HT-29 (cell line): Measurements from ENCODE around the gene SYTL4. TPM values are rescaled to one million over a fixed set of nuclear protein-coding genes. Genes with fewer than 3 reads are reported as not detected.

Source experiments
- DNase-seq: peaks from one replicate; pipeline ENCODE4 v3.0.0-alpha.2; 2015; ENCODE audit warnings: low spot score
- total RNA-seq: library from RNA; depleted of rRNA; stranded (reverse); fragments of >200 nt; shearing (Covaris generic); gene quantifications from 2 replicates; pipeline ENCODE4 v1.2.3, GENCODE V29; 2014

SYTL4 gene
- total RNA-seq, 1 experiment from 2014 or later: 3.7 TPM

DNA sequence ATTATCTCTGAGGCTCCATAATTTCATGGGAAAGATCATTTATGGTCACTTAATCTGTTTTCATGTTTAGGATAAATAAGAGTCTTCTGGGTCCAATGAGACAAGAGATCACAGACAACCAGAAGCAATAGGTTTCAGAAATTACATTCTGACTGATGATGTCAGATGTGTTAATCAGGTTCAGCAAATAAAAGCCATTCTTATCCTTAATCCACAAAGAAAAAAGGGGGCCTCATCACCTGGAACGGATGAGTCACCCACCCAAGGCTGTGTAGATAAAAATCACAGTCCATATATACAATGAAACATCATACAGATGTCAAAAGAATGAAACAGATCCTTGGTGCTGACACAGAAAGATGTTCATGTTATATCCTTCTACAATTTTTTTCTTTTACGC lies 36.6 kb downstream of the SYTL4 start:
- no peak for DNase-seq

DNA sequence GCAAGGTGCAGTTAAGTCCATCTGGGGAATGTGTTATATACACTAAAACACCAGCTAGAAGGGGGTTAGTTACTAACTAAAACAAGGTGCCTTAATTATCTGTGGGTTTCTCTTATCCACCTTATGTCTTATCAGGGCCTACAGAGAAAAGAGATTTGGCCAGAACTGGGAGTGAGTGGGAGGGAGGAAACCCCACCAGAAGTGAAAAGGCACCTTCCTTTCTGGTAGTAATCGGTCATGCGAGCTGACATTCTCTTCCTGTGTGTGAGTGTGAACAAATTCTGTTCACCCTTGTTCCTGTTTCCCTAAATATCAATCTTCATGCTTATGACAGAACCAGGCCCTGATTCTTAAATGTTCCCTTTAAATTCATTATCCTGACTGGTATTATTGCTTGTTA lies 44.4 kb downstream of the SYTL4 start:
- DNase-seq: no peak

DNA sequence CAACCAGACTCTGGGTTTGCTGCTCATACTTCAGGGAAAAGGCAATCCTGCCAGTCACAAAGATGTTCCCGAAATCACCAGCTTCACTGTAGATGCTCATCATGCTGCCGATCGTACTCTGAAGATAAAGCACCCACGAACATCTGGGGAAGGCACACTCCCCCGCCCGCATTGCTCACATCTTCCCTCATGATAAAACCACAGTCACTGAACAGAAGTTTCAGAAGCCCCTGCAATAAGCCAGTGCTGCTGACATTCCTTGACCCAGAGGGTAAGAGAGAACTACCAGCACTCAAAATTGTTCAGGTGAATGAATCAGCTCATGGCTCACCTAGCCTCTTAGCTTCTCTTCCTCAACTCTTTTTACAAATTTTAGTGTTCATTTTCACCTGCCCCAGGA lies 44.8 kb downstream of the SYTL4 start:
- DNase-seq: no peak

DNA sequence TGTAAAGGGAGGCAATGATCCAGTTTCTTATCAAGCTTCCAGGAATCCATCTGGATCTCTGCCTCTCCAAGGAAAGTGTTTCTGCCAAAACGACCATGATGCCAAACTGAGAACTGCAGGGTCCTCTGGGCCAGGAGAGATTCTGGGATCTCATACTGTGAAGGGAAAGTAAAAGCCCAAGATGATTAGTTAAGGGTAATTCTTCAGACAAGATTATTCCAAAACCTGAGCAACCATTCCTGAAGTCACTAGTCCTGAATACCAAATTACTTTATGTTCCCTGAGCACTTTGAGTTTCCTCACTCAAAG lies 46.0 kb downstream of the SYTL4 start:
- DNase-seq: no peak

DNA sequence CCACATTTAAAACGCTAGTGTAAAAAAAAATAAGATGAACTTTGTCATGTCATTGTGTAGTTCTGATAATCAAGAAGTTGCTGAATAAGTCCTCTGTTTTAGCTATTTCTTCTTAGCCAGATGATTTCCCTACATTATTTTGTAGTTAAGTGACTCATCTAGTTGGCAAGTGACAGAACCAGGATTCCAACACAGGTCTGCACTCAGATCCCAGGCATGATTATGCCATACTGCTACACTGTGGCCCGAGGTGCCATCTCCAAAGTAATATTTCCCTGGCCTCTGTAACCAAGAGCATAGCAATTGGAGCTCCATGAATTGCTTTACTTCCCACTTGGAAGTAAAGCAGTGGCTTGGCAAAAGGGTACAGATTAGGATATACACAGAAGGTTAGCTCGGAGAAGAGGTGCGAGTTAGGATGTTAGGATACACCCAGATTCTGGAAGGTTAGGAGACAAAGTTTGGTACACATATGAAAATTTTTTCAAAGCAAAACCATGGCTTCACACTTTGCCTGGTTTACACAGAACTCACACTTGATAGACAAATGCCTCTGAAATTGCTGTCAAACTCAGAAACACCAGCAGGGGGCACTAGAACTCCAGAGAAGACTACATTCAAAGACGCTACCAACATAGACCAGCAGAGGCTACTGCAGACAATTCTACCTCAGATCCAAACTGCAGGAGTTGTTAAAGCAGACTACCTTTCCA lies 46.5 kb downstream of the SYTL4 start:
- DNase-seq: peak; percentile 94

DNA sequence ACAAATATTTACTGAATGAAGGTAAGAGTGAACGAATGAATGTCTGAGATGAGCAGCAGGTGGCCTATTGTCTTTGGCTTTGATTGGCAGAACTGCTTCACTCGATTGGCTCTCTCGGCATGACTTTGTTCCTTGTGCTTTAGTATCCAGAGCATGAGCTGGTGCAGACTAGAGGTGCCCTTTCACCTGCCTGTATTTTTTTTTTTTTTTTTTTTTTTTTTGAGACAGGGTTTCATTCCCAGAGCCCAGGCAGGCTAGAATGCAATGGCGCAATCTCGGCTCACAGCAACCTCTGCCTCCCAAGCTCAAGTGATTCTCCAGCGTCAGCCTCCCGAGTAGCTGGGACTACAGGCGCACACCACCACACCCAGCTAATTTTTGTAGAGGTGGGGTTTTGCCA lies 49.0 kb downstream of the SYTL4 start:
- no peak for DNase-seq

DNA sequence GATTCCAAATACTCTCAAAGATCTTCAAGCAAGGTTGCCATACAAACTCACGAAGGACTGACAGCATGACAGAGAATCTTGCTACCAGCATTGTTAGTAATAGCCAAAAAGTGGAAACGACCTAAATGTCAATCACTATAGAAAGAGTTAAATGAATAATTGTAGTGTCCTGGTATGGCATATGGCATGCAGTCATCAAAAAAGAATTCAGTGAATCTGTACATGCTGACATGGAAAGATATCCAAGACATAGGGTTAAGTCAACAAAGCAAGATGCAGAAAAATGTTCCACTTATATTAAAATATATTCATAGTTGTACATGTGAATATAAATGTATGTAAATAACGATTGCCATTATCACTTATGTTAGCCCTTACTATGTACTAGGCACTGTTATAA lies 50.3 kb downstream of the SYTL4 start:
- DNase-seq: no peak

DNA sequence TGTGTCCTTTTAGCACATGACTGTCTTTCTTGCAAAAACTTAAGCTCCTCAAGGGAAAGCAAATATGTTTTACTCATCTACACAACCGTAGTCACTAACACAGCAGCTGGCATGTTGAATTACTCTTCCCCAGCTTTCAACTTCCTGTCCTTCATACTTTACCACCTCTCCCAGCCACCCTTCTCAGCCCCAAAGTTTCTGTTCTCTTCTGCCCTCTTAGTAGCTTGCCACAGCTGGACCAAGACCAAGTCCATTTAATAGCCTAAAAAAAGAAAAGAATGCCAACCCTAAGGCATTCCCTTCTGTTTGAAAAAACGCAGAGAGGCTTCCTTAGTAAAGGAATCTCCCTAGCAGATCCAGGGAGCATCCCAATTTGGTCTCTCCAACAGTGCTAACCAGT lies 51.2 kb downstream of the SYTL4 start:
- no peak for DNase-seq

DNA sequence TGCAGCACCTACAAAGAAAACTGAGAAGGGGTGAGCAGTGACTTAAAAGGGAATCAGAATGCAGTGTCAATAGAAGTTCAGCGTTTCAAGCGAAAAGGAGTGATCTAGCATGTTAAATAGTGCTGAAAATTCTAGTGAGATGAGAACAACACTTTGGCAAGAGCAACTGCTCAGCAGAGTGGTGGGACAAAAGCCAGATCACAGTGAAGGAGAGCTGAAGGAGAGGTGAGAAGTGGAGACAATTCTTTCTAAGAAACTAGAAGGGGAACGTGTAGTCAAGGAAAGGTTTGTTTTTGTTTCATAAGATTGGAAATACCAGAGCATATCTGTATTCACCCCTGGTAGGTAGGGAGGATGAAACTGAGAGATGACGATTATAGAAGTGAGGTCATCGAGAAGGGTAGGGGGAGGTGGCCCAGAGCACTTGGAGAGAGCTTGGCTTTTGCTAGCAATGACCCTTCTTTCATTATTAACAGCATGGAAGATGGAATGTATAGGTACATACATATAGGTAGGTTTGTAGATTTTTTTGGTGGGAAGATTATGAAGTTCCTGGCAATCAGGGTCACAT lies 54.2 kb downstream of the SYTL4 start:
- DNase-seq: no peak

DNA sequence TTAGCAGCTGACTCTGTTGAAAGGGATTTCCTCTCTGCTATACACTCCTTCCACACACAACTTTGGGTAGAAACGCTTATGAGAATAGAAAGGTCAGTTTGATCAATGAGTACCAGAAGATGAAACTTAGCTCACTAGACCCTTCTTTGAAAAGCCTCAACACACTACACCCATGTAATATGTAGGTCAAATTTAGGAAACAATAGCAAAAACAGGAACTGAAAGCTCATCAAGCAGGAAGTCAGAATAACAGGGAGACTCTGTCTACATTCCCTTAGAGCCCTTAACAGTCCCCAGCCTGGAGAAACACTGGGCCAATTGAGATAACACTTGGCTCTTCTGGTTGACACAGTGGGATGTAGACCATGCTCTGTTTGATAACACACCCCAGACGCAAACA lies 57.2 kb downstream of the SYTL4 start:
- DNase-seq: no peak

DNA sequence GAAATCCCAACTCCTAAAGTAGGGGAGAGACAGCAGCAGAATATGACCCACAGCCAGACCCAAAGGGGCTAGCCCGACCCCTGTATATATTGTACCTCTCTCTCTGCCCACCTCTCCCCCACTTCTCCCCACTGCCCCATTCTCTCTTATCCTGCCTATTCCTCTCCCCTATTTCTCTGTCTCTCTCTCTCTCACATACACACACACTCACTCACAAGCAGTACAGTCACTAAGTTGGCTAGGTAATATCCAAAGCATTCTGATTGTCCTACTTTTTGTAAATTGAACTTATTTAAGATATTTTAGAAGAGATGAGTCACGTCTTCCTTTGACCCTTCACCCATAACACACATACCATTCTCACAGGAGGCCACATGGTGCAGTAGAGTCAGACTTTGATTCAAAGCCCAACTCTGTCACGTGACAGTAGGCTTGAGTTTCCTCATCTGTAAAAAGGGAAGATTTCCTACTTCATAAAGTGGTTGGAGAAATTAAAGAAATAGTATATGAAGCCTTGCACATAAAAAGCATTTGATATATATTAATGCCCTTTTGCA lies 58.4 kb downstream of the SYTL4 start:
- no peak for DNase-seq

DNA sequence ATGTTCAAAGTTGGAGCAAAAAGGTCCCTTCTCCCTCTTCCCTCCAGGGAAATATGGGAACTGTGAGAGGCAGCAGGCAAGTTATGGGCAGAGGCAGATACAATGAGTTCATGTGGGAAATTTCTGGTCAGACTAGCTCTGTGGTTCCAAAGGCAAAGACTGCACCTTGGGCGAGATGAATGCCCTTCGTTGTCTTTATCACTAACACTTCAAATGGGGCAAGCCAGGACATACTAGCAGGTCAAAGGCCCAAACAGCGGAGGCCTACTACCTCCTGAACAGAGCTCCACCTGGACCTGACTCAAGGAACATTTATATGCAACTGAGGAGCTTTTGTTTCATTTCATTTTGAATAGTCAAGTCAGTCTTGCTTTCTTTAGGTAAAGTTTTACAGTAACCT lies 59.0 kb downstream of the SYTL4 start:
- no peak for DNase-seq

DNA sequence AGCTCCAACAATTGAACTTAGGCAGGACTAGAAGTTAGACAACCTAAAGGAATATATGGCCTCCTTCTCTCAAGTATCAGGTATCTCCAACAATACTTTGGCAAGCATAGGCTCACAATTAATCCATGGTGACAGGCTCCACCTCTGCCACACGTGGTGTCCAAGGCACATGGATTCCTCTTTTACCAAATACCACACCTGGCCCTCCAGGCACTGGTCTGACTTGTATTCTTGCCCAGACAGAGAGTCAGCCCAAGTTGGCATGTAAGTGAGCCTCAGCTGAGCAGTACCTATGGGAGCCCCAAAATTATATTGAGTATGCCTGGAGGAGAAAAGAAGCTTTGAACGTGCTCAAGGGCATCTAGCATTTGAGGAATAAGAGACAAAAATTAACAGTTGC lies 68.3 kb downstream of the SYTL4 start:
- no peak for DNase-seq

DNA sequence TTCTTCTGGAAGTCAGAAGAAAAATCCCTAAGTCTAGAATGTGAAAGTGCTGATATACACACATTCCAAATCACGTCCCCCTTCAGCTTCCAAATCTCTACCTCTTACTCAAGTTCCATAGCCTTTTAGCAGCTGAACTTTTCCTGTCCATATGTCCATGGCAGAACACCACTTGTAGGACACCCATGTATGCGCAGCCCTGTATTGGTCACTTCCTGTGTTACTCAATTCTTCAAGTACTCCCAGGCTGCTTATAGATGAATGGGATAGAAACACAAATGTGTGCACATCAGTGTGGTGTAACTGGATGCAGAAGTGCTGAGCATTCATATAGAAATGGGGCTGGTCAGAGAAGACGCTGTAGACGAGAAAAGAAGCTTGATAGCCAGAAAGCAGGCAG lies 69.1 kb downstream of the SYTL4 start:
- no peak for DNase-seq

DNA sequence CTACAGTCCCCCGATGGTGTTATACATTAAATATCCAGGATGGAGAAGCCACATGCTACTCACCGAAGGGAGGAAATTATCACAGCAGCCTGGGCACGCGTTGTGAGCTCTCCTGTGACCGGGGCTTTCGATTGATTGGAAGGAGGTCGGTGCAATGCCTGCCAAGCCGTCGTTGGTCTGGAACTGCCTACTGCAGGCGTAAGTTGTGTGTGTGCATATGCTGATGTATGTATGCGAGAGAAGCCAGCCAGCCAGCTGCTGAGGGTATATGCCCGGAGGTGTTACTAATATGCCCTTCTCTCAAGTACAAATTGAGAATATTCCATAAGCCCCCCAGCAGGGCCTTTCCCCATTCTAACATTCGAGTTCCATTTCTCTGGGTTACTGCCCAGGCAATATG lies 69.8 kb downstream of the SYTL4 start:
- DNase-seq: no peak

DNA sequence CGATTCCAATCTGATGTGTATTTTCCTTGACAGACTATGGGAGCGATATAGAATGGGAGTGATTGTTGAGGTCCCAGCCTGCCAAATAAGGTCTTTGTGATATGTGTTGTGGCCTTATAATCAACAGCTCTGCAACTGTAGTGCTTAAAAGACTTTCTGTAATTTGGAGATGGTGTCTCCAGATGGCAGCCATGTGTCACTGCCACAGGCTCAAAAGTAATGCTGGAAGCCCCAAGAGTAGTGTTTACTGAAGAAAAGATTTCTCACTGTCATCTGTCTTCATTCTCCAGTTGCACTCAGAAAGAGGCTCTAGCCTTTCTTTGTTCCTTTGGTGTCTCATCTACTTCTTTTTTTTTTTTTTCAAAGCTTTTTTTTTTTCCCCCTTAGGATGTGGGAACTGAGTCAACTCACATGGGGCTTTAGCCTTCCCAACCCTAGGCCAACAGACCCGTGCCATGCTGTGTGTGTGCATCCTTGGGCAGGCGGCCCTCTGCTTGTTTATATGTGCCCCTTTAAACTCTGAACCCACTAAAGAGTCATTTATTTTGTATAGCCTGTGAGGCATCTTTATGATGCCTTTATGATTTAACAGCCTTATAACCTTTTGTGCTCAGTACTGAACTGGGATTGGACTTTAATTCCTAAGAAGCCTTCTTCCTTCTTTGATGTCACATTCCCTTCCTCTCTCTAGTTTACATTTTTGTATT lies 72.3 kb downstream of the SYTL4 start:
- DNase-seq: no peak

DNA sequence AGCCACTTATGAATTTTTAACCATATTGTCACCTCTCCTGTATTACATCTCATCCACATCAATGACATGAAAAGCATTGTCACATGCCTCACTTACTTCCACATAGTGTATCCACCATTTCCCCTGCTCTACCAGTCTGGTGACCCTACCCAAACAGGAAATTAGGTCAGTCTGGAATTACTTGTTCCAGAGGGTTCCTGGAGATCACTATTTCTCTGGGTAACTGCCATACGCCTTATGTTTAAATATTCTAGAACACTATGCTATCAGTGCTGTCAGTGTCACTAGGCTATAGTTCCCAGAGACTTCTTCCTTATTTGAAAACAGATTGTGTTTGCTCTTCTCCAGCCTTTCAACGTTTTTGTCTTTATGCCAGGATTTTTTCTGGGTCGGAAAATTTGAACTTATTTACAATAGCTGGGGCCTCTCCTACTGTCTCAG lies 73.0 kb downstream of the SYTL4 start:
- no peak for DNase-seq

DNA sequence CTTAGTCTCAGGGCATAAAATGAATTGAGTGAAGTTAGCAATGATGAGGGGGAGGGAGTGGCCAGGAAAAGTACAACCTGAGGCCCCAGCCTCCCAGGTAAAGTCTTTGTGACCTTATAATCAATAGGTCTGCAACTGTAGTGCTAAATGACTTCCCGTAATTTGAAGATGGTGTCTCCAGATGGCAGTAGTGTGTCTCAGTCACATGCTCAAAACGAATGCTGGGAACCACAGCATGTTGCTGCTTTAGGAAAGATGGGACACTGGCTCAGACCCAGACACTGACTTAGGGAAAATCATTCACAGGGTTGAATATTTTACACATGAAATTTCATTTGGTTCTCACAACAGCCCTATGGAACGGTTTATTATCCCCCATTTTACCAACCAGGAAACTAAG lies 77.7 kb downstream of the SYTL4 start:
- peak; percentile 40 for DNase-seq

DNA sequence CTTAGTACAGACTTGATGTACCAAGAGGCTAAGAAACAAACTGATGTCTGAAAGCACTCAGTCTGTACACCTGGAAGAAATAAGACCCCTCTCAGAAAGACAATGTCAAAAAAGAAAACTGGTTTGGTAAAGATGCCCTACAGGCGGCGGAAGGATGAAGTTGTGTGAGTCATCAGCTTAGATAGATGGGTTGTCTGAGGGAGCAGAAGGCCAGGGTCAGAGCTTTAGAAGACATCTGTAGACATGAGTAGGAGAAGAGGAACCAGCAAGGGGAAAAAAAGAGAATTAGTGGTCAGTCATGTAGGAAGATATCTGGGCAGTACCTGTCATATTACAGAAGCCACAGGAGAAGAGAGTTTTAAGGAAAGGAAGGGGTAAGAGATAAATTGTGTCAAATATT lies 79.7 kb downstream of the SYTL4 start:
- DNase-seq: no peak

DNA sequence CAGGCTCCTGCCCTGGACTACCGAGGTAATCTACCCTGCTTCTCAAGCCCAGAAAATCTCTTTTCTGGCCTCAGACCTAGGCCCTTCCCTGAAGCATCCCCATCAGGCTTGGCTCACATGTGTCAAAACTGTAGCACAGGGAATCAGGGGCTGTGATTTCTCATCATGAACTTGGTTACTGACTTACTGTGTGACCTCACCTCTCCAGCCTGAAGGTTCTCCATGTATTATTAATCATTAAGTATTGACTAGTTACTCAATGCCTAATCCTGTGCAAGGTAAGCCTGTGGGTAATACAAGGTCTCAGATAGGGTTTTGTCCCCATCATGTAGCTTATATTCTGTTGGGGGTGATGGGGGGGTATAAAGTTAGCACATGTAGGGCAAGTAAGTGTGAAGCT lies 81.1 kb downstream of the SYTL4 start:
- DNase-seq: no peak

DNA sequence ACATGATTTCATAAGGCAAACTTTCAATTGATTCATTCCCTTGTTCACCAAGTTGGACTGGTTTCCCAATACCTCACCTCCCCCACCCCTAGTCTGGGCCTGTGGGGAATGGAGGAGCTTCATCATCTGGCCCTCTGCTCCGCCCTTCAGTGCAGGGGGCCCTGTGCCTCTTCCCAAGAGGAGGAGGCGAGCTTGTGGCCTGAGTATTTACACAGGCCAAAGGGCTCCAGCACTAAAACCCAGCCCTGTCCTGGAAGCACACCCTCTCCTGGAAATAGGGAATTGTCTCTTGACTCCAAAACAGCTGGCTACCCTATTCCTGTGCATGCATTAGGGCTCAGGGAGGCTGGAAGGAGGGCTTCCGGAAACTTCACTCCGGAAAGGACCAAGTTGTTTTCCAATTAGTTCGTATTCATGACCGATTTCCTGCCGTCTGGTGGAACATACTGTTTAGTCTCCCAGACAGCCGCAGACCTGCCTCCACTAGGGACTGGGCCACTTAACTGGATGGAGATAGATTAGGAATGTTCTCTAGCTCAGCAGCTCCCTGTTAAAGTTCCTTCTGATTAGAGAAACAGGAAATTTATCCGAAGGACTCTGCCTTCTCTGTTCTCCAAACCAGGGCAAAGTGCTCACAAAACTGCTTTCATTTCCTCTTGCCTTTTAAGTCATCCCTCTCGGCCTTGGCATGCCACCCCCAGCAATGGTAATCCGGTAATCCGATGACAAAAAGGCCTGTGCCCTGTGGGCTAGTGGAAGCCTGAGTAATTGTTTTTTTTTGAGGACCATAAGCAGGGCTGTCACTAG lies 82.2 kb downstream of the SYTL4 start:
- peak; percentile 42 for DNase-seq
